Measurements from ENCODE around the gene DCUN1D5.

DCUN1D5 gene

DNA sequence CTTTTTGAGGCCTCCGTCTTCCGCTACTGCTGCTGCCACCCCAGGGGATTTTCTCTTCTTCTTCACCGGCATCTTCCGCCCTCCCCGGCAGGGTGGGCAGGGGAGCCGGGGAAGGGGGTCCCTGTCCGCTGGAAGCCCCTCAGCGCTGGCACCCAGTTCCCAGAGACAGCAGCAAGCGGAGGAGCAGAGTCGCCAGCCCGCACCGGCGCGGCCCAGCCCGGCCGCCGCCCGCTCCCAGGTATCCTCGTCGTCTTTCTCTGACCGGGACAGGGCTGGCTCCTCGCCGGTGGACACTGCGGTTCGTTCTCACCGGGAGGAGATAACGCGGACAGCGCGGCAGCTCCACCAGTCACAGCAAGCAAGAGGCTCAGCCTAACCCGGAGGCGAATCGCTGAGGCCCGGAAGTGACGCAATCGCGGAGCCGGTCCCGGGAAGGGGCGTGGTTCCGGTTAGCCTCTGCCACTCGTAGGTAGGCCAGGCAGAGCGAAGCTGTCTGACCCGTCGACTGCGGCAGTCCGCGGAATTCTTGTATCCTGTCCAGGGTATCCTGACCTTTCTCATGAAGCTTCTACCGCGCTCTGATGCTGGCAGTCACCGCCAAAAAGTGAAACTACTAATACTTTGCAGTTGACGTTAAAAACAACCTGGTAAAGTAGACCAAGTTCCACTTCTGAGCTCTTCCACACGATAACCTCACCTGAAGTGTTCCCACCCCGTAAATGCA is at the start of gene DCUN1D5:
Gene DCUN1D5, minus strand, starts transcription at position 360 of the 724 bp plus-strand sequence. Its CDS starts 288 bp downstream, at position 72.
- DNase-seq (ENCODE audit: low read depth) = peak; percentile 80

DNA sequence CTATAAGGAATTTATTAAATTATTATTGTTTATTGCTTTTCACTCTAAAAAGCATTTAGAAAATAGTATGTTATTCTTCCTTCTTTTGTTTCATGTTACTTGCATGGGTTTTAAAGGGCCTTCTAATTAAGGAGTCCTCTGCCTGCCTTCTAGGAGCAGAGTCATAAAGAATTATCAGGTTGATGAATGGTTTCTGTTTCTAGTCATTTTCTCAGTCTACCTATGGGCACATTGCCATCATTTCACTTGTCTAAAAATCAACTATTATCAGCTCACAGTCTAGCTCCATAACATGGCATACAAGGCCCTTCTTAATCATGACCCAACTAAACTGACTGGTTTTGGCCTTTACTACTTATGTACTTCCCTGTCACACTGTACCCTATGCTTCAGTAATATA is 33.5 kb upstream of the DCUN1D5 start:
- DNase-seq (ENCODE audit: low read depth) = no peak

DNA sequence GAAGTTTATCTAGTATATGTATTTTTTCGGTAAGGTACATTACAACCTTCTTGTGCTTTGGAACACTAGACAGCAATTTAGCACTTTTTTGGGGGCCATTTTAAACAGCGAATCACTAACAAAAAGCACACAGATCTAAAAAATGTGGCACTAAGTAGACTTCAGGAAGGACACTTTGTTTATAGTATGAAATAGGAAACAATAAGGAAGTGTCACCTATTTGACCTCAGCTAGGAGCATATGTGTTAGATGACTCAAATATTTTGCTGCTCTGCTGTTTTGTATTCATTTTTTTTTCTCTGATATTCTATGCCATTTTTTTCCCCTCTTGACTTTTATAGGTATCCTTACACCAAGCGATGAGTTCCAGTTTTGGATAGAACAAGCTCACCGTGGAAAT is 22.9 kb upstream of the DCUN1D5 start:
- no peak for DNase-seq (ENCODE audit: low read depth)

DNA sequence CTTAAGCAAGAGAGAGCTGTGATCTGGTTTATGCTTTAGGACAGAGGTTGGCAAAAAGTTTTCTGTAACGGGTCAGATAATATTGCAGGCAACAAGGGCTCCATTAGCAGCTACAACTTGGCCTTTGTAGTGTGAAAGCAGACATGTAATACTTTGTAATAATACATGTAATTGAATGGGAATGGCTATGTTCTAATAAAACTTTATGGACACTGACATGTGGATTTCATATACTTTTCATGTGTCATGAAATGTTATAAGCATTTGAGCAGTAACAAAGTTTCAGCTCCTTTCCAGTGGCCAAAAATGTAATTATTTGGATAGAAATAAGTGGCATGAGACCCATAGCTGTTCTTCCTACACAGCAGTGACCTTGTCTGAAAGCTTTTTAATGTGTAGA is 20.4 kb upstream of the DCUN1D5 start:
- no peak for DNase-seq (ENCODE audit: low read depth)

DNA sequence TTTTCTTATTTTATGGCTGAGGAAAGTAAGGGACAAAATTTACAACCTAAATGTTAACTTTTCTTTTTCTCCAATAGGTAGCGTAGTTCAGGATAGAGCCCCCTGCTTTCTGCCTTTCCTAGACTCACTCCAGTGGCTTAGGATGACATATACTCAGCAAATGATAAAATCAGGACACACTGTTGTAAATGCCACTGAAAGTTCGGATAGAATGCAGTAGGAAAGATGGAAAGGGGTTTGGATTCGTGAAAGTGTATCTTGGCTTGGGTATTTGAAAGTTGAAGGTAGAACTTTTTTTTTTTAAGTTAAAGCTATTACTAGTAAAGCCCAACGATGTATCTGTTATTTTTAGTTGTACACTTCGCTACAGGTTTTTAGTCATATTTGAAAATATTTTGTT is 19.4 kb upstream of the DCUN1D5 start:
- no peak for DNase-seq (ENCODE audit: low read depth)

DNA sequence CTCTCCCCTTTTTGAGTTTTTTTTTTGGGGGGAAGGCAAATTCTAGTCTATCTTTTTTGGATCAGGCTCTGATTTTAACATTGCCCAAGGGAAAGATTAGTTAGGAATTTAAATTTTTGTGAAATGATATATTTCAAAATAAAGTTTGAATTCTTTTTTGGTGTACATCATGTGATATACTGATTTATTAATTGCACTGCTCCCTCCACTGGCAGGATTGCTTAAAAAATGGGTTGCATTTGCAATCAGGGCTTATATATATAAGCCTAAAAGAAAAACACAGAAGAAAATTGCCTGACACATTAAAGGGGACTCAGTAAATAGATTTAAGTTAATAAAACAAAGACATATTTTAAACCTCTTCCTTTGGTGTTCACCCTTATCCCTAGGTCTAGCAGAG is 18.4 kb upstream of the DCUN1D5 start:
- no peak for DNase-seq (ENCODE audit: low read depth)

DNA sequence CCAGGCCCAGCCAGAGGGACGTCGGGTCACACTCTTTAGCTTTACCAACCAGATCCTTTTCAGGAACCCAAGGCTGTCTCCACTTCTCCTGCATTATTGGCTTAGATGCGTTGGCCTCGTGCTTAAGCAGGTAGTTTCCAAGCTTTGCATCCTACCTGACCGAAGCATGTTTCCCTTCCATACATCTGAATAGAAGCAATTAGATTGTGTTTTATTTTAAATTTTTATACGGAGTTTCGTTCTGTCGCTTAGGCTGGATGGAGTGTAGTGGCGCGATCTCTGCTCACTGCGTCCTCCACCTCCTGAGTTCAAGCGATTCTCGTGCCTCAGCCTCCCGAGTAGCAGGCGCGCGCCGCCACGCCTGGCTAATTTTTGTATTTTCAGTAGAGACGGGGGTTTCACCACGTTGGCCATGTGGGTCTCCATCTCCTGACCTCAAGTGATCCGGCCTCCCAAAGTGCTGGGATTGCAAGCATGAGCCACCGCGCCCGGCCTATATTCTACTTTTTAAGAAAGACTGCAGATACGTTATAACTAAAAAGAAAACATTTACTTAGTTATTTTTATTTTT is 17.9 kb upstream of the DCUN1D5 start:
- no peak for DNase-seq (ENCODE audit: low read depth)

DNA sequence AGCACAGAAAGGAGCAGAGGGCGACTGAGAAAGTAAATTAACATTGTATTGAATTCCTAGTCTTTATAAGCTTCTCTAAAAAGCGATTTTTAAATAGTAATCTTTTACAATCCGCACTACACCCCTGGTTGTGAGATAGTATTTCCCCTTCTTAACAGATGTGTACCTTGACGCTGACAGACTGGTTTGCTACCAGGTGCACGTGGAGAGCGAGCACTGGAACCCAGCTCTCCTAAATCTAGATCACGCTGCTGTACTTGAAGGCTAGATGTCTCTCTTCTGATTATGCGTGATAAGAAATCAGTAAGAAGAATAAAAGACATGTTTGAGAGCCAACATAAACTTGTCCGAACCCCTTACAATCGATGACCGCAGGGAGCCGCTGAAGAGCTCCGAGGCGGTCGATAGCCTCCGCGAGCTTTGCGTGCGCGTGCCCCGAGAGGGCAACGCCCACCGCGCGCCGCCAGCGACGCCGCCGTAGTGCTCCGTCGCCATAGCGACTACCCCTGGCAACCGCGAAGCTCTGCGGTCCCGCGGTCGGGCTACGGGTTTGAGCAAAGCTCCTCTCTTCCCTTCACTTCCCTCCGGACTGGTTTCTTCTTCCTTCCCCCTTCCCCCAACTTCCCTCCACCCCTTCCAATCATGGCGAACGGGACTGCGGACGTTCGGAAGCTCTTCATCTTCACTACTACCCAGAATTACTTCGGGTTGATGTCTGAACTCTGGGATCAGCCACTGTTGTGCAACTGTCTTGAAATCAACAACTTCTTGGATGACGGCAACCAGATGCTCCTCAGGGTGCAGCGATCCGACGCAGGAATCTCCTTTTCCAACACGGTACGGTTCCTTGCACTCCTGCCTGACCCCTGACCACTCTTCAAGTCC is 17.2 kb upstream of the DCUN1D5 start, which contains the start of gene DYNC2H1:
Gene DYNC2H1, plus strand, starts transcription at position 494 of the 885 bp plus-strand sequence. Its CDS starts 149 bp downstream, at position 643.
- peak; percentile 62 for DNase-seq (ENCODE audit: low read depth)

DNA sequence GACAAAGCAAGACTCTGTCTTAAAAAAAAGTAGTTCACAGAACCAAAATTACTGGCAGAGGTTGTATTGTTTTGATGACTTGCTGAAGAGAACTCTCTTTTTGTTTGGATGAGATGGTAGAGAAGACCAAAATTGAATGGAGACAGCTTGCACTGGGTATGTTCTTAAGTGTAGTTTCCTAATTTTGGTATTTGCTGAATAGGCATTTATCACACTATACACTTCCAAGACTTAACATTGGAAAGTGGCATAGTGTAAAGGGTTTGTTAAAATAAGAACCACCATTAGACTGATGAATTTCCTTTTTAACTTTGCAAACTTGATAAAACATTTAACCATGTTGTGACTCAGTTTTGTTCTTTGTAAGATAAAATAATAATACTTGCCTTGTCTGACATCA is 5.3 kb upstream of the DCUN1D5 start:
- DNase-seq (ENCODE audit: low read depth) = no peak

DNA sequence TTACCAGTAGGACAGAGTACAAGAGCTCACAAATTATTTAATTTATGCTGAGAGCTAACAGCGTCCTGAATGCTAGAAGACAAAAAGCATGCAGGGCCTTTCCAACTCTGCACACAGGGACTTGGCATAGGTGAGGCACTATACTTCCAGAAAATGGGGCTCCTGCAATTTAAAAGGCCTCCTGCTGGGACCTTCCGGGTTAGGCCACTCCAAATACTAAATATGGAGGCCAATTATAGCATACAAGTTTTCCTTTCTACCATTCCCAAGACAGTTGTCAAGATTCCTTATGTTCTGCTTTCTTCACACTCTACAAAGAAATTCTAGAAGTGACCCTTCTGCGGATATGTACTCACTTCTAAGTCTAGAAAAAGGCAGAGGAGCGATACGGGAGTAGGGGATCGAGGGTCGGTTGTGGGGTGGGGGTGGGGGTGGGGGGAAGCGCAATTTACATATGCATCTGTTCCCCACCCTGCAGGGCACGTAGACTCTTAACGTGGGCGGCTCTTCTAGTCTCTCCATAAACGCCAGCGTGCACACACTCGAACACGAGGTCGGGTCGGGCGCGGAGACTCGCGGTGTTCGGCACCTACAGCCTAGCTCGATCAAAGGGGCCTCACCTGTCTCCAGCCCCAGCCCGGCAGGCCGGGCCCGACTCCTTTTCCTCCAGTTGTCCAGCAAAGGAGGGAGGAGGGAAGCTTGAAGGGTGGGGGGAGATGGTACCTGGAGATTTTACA is 728 bp downstream of the DCUN1D5 start:
- DNase-seq (ENCODE audit: low read depth) = no peak

DNA sequence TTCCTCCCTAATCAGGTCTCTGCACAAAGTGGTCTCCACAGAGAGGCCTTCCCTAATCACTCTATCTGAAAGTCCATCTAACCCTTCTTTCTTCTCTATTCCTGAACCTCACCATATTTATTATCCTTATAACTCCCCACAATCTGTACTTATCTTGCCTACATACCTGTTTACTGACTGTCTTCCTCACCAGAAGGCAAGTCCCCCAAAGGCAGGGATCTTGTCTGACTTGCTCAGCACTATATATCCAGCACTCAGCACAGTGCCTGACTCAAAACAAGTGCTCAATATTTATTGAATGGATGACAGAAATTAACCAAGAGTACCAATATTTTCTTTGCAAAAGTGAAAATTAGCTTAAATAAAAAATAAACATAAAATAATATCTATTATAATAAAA is 5.5 kb downstream of the DCUN1D5 start:
- no peak for DNase-seq (ENCODE audit: low read depth)

DNA sequence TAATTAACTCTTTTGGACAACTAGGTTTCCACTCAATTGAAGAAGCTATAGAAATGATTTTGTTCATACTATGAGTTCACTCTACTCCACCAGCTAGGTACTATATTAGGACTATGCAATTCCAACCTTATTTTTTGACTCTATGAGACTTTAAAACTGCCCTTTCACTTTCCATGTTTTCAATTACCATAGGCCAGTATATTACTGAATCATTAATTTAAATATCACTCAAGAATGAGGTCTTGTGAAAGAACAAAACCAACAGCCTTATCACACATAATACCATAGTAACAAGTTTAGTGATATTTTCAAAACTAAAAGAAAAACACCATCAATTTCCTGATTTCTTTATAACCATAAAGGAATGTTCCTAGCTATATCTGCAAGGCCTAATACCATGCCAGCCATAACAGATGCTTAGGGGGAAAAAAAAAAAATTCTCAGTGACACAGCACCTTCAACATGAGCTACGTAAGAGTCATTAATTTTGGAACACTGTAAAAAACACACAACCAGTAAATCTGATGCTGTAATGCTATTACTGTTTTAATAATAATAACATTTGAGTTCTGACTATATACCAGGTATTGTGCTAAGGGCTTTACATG is 6.1 kb downstream of the DCUN1D5 start:
- no peak for DNase-seq (ENCODE audit: low read depth)

DNA sequence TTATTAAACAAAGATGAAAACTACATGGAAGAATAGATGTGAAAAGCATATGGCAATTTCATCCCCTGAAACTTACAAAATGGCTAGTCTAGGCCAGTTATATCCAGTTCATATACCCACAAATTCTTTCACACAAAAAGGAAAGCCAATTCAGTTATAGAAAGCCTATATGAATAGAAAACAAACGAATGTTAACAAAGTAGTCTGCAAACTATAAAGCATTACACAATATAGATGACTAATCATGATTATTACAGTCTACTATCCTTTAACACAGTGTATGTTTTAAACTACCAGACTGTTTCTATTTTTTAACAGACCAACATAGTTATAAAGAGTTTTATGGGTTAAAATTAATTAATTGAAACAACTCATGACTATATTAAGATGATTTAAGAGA is 12.1 kb downstream of the DCUN1D5 start:
- no peak for DNase-seq (ENCODE audit: low read depth)

DNA sequence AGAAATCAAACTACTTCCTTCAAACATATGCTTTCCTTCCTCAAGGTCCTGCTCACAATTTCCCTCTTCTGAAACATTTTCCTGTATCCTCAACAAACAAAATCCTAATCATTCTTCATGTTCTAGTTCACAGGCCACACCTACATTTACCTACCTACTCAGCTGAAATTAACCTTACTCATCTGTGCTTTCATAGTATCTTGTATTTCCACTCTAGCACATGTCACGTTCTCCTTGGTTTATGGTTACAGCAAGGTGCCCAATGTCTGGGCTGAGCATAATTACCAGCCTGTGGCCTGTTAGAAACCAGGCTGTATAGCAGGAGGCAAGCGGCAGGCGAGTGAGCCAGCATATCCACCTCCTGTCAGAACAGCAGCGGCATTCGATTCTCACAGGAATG is 13.2 kb downstream of the DCUN1D5 start:
- DNase-seq (ENCODE audit: low read depth) = no peak

DNA sequence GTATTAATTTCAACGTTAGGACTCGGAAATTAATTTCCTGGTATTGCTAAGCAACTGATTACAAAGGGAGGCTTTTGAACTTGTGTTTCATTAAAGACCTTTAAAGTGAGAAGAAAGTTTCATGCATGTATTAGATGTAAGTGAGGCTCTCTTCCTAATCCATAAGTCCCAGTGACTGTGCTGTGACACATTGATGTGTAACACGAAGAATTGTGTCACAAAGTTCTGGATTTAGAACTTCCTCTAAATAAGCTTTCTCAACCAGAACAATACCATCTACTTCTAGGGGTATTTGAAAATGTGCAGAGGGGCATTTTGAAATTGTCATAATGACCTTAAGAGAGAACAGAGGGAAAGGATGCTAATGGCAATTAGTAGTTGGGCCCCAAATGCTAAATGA is 14.4 kb downstream of the DCUN1D5 start:
- no peak for DNase-seq (ENCODE audit: low read depth)

DNA sequence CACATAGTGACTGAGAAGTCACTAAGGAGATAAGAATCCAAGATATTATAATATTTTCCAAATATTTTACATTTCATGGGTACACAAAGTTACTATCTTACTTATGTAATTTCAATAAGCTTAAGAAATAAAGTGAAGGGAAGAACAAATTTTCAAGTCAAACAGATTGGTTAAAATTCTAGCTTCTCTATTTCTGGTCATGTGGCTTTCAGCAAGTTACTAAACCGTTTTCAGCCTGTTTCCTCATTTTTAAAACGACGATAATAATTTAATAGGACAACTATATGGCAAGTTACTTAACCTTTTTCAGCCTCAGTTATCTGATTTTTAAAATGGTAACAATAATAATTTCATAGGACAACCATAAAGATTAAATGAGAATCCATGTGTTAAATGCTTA is 15.6 kb downstream of the DCUN1D5 start:
- DNase-seq (ENCODE audit: low read depth) = no peak

DNA sequence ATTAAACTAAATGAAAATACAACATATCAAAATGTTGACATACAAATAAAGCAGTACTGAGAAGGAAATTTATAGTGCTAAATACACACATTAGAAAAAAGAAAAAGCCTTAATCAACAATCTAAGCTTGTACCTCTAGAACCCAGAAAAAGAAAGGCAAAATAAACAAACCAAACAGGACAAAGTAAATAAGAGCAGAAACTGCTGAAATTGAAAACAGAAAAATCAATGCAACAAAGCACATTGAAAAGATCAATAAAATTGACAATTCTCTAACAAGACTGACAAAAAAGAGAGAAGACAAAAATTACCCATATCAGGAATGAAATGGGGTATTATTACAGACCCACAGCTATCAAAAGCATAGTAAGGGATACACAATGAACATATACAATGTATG is 21.0 kb downstream of the DCUN1D5 start:
- no peak for DNase-seq (ENCODE audit: low read depth)

DNA sequence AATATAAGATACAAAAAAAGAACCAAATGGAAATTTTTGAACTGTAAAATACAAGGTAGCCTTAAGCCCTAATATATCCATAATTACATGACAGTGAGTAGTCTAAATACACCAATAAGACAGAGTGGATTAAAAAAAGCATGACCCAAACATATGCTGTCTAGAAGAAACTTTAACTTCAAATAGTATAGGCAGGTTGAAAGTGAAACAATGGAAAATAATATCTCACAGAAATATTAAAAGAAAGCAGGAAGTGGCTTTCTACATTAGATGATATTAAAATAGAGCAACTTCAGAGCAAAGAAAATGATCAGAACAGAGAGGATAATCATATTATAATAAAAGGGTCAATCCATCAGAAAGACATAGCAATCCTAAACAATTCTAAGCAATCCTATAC is 21.8 kb downstream of the DCUN1D5 start:
- DNase-seq (ENCODE audit: low read depth) = no peak

DNA sequence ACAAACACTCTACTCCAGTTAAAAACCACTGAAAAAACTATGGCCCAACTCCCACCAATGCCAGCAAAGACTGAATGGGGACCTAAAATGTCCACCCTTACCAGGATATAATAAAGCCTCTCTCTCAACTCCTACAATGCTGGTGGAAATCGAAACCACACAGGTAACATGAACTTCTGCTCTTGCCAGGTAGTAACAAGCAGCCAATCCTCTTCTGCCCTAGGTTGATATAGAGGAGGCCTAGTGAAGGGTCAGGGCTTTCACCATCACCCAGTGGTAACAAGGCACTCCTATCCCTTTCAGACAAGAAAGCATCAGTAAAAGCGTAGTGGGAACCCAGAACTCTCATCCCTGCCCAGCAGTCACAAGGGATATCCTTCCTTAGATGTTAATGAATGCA is 22.6 kb downstream of the DCUN1D5 start:
- DNase-seq (ENCODE audit: low read depth) = no peak

DNA sequence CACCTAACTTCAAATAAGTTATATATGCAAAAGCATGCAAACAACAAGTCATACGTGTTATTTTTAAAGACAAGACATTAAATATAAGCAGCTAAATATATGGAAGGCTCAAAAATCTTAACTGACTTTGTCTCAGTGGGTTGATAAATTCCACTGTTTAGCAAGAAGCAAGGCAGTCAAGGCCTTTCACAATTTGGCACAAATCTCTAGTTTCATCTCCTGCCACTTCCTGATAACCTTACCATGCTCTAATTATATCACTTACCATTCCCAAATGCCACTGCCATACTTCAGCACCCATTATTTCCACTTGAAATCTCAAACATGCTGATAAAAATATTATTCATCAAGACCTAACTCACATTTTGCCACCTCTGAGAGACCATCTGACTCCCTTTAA is 24.8 kb downstream of the DCUN1D5 start:
- no peak for DNase-seq (ENCODE audit: low read depth)

DNA sequence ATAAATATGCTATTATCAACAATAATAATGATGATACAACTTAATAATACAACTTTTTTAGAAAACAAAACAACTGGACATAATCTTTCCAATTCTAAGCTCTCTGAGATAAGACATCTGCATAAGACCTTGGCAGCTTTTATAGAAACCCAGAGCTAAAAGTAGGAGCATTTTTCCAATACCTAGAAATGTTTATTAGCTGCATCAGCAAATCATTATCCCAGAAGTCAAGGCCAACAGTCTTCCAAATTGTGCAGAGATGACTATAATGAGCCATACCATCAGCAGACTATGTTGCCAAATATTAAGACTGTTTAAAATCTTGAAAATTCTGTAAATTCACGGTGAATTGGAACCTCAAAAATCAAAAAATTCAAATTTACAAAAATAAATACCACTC is 30.3 kb downstream of the DCUN1D5 start:
- no peak for DNase-seq (ENCODE audit: low read depth)

Data from GM04503 (cell line).